ENCODE measurements around the gene SPAG16. TPM values are rescaled to one million over a fixed set of nuclear protein-coding genes. Genes with fewer than 3 reads are reported as not detected.

SPAG16 gene
- total RNA-seq, 2 experiments from 2014 or later: 2.8 to 3.2 TPM

- H3K9me3 ChIP-seq (ENCODE audit: control insufficient read depth in 1 of 2, insufficient read depth in 1 of 2, low read length in 2 of 2): peaks cover 0 to 4% of the 10 kb centered on the region in 2 experiments
- H3K27me3 ChIP-seq (ENCODE audit: control insufficient read depth in 1 of 2, insufficient read depth in 2 of 2, low read length in 2 of 2): no peaks in the 10 kb centered on the region
- Mint-ChIP-seq H3K9me3 (peaks cover 3% of the 10 kb centered on the region), H3K27me3 (no peaks in the 10 kb centered on the region), H3K4me3 (no peak overlapping the region), H3K36me3 (ENCODE audit: low read depth) (no peaks in the 10 kb centered on the region), H3K27ac (no peak overlapping the region), H3K4me1 (ENCODE audit: low read depth) (no peaks in the 10 kb centered on the region)
- ChIA-PET POLR2A (no interaction called here), CTCF (no interaction called here)
- no peaks in the 10 kb centered on the region for H3K36me3 ChIP-seq (ENCODE audit: insufficient read depth, low read length)
- no peaks in the 10 kb centered on the region for H3K4me1 ChIP-seq (ENCODE audit: insufficient read depth, low read length)
- DNase-seq: no peak
- H3K27ac ChIP-seq (ENCODE audit: low read depth in 1 of 2, low read length in 2 of 2): no peak overlapping the region
- no peak for ATAC-seq (ENCODE audit: poor library complexity)
- TF ChIP-seq CTCF (IDR thresholded peaks at IDR 0.05): no peak
- H3K4me3 ChIP-seq (ENCODE audit: low read length): no peak overlapping the region
- intact Hi-C loops (cut with DNase I, micrococcal nuclease): no loop called here
Observed at GRCh38 chr2:214006601-214007000, 722.3 kb downstream of the SPAG16 start.

DNA sequence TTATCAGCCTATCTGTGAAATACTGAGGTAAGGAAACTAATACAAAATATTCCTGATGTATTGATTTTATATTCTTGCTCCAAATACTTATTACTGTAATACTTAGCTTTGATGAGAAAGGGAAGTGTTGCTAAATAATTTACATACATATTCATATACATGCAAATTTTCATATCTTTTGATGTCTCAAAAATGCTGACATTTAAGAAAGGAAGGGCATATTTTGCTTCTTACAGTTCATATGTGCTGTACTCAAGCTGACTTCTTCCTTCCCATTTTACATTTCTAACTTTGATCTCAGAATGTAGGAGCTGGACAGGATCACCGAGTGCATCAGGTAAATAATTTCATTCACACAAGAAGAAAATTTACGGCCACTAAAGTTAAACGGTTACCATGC, 727.4 kb downstream of the SPAG16 start:
- Histone ChIP-seq H3K36me3 (ENCODE audit: insufficient read depth, low read length) (no peaks in the 10 kb centered on the region), H3K27ac (ENCODE audit: low read depth in 1 of 2, low read length in 2 of 2) (no peak overlapping the region), H3K4me1 (ENCODE audit: insufficient read depth, low read length) (no peaks in the 10 kb centered on the region), H3K9me3 (ENCODE audit: control insufficient read depth in 1 of 2, insufficient read depth in 1 of 2, low read length in 2 of 2) (peaks cover 0 to 4% of the 10 kb centered on the region in 2 experiments), H3K4me3 (ENCODE audit: low read length) (no peak overlapping the region), H3K27me3 (ENCODE audit: control insufficient read depth in 1 of 2, insufficient read depth in 2 of 2, low read length in 2 of 2) (no peaks in the 10 kb centered on the region)
- no peak for DNase-seq
- H3K36me3 Mint-ChIP-seq (ENCODE audit: low read depth): no peaks in the 10 kb centered on the region
- H3K4me3 Mint-ChIP-seq: no peak overlapping the region
- intact Hi-C loops (cut with DNase I, micrococcal nuclease): no loop called here
- no peaks in the 10 kb centered on the region for H3K27me3 Mint-ChIP-seq
- H3K9me3 Mint-ChIP-seq: peaks cover 3% of the 10 kb centered on the region
- CTCF ChIA-PET: no interaction called here
- POLR2A ChIA-PET: no interaction called here
- no peak for ATAC-seq (ENCODE audit: poor library complexity)
- H3K27ac Mint-ChIP-seq: no peak overlapping the region
- no peaks in the 10 kb centered on the region for H3K4me1 Mint-ChIP-seq (ENCODE audit: low read depth)
- TF ChIP-seq CTCF (IDR thresholded peaks at IDR 0.05): no peak

- H3K4me3 Mint-ChIP-seq: no peak overlapping the region
- H3K27ac Mint-ChIP-seq: no peak overlapping the region
- ChIA-PET CTCF (no interaction called here), POLR2A (no interaction called here)
- no peak overlapping the region for H3K4me3 ChIP-seq (ENCODE audit: low read length)
- H3K27ac ChIP-seq (ENCODE audit: low read depth in 1 of 2, low read length in 2 of 2): no peak overlapping the region
- no peaks in the 10 kb centered on the region for H3K4me1 Mint-ChIP-seq (ENCODE audit: low read depth)
- no peak for DNase-seq
- no peak for ATAC-seq (ENCODE audit: poor library complexity)
- no peak for TF ChIP-seq CTCF (IDR thresholded peaks at IDR 0.05)
- no peaks in the 10 kb centered on the region for H3K9me3 ChIP-seq (ENCODE audit: control insufficient read depth in 1 of 2, insufficient read depth in 1 of 2, low read length in 2 of 2)
- no peaks in the 10 kb centered on the region for H3K27me3 Mint-ChIP-seq
- no peaks in the 10 kb centered on the region for H3K27me3 ChIP-seq (ENCODE audit: control insufficient read depth in 1 of 2, insufficient read depth in 2 of 2, low read length in 2 of 2)
- intact Hi-C loops (cut with DNase I, micrococcal nuclease): no loop called here
- no peaks in the 10 kb centered on the region for H3K36me3 Mint-ChIP-seq (ENCODE audit: low read depth)
- H3K36me3 ChIP-seq (ENCODE audit: insufficient read depth, low read length): no peaks in the 10 kb centered on the region
- no peaks in the 10 kb centered on the region for H3K4me1 ChIP-seq (ENCODE audit: insufficient read depth, low read length)
- H3K9me3 Mint-ChIP-seq: no peaks in the 10 kb centered on the region
Observed at GRCh38 chr2:214014551-214015220, 730.4 kb downstream of the SPAG16 start.
